Measurements from ENCODE around the gene ATP2A3. TPM values are rescaled to one million over a fixed set of nuclear protein-coding genes. Genes with fewer than 3 reads are reported as not detected.

ATP2A3 gene
- total RNA-seq, 1 experiment from 2014 or later, result 4.5 TPM

- DNase-seq (ENCODE audit: low spot score), result peak; percentile 29
- in situ Hi-C loops (cut with HindIII; ENCODE audit: low sequenced_read_pairs), result no loop called here
Measured at GRCh38 chr17:3889325-3890012, 74.8 kb downstream of the ATP2A3 start.

- in situ Hi-C loops (cut with HindIII; ENCODE audit: low sequenced_read_pairs), result no loop called here
- DNase-seq (ENCODE audit: low spot score), result peak; percentile 87
Measured at GRCh38 chr17:3888343-3889171, 75.7 kb downstream of the ATP2A3 start.

- DNase-seq (ENCODE audit: low spot score), result no peak
- in situ Hi-C loops (cut with HindIII; ENCODE audit: low sequenced_read_pairs), result no loop called here
Measured at GRCh38 chr17:3887804-3888203, 76.4 kb downstream of the ATP2A3 start.

- no peak for DNase-seq (ENCODE audit: low spot score)
- in situ Hi-C loops (cut with HindIII; ENCODE audit: low sequenced_read_pairs), result no loop called here
Measured at GRCh38 chr17:3887394-3887793, 76.8 kb downstream of the ATP2A3 start.

GRCh38 chr17:3886776-3887175 lies 77.5 kb downstream of the ATP2A3 start:
- DNase-seq (ENCODE audit: low spot score), result no peak
- in situ Hi-C loops (cut with HindIII; ENCODE audit: low sequenced_read_pairs), result no loop called here

GRCh38 chr17:3885970-3886369 lies 78.3 kb downstream of the ATP2A3 start:
- no peak for DNase-seq (ENCODE audit: low spot score)
- in situ Hi-C loops (cut with HindIII; ENCODE audit: low sequenced_read_pairs), result no loop called here

- in situ Hi-C loops (cut with HindIII; ENCODE audit: low sequenced_read_pairs), result no loop called here
- peak; percentile 41 for DNase-seq (ENCODE audit: low spot score)
Measured at GRCh38 chr17:3885271-3885670, 79.0 kb downstream of the ATP2A3 start.

GRCh38 chr17:3884188-3884587 lies 80.0 kb downstream of the ATP2A3 start:
- no peak for DNase-seq (ENCODE audit: low spot score)
- in situ Hi-C loops (cut with HindIII; ENCODE audit: low sequenced_read_pairs), result no loop called here

- DNase-seq (ENCODE audit: low spot score), result no peak
- in situ Hi-C loops (cut with HindIII; ENCODE audit: low sequenced_read_pairs), result no loop called here
Measured at GRCh38 chr17:3882276-3882675, 82.0 kb downstream of the ATP2A3 start.

- in situ Hi-C loops (cut with HindIII; ENCODE audit: low sequenced_read_pairs), result no loop called here
- no peak for DNase-seq (ENCODE audit: low spot score)
Measured at GRCh38 chr17:3880983-3881382, 83.3 kb downstream of the ATP2A3 start.

GRCh38 chr17:3879591-3880417 lies 84.4 kb downstream of the ATP2A3 start:
- in situ Hi-C loops (cut with HindIII; ENCODE audit: low sequenced_read_pairs), result no loop called here
- DNase-seq (ENCODE audit: low spot score), result no peak

- DNase-seq (ENCODE audit: low spot score), result peak; percentile 69
- in situ Hi-C loops (cut with HindIII; ENCODE audit: low sequenced_read_pairs), result no loop called here
Measured at GRCh38 chr17:3879186-3879585, 85.1 kb downstream of the ATP2A3 start.

- in situ Hi-C loops (cut with HindIII; ENCODE audit: low sequenced_read_pairs), result no loop called here
- no peak for DNase-seq (ENCODE audit: low spot score)
Measured at GRCh38 chr17:3877220-3877619, 87.0 kb downstream of the ATP2A3 start.

- no peak for DNase-seq (ENCODE audit: low spot score)
- in situ Hi-C loops (cut with HindIII; ENCODE audit: low sequenced_read_pairs), result no loop called here
Measured at GRCh38 chr17:3875317-3875716, 88.9 kb downstream of the ATP2A3 start.

Other genes with a start within 250 kb of the ATP2A3 start
- 11.7 and 20.9 TPM in 2 replicates for gene HASPIN, start 240.5 kb downstream of the ATP2A3 start, total RNA-seq (2014; rRNA removed; shearing (Covaris generic))
- 24.7 and 29.6 TPM in 2 replicates for gene ITGAE, start 163.2 kb downstream of the ATP2A3 start, total RNA-seq (2014; rRNA removed; shearing (Covaris generic))
- gene NCBP3, start 118.2 kb downstream of the ATP2A3 start, total RNA-seq (2014; rRNA removed; shearing (Covaris generic)), result 12.9 and 39.6 TPM in 2 replicates
- gene CAMKK1, start 71.4 kb downstream of the ATP2A3 start, total RNA-seq (2014; rRNA removed; shearing (Covaris generic)), result 2.3 and 3.4 TPM in 2 replicates
- not detected in 2 replicates for gene P2RX1, start 48.0 kb downstream of the ATP2A3 start, total RNA-seq (2014; rRNA removed; shearing (Covaris generic))
- gene ZZEF1, start 178.6 kb upstream of the ATP2A3 start, total RNA-seq (2014; rRNA removed; shearing (Covaris generic)), result 7.9 and 12.6 TPM in 2 replicates
- gene CYB5D2, start 178.8 kb upstream of the ATP2A3 start, total RNA-seq (2014; rRNA removed; shearing (Covaris generic)), result 22.2 and 33.4 TPM in 2 replicates